K562 (cell line): Measurements from ENCODE around the gene ZNF562. TPM values are rescaled to one million over a fixed set of nuclear protein-coding genes. Genes with fewer than 3 reads are reported as not detected.
A peak's percentile ranks its signal among the peaks of the same experiment; 100 is the strongest.

Experiments
- ATAC-seq: fragments of 200-7000 bp; cut with Tn5 transposase; 3 replicates; pipeline ENCODE4 v1.9.1; 2020; ENCODE audit warnings: moderate library complexity
- BruUV-seq: library from RNA; stranded (reverse); fragments of 400-500 nt; replicated peaks from 2 replicates; lab custom pipeline; 2021; lab: Mats Ljungman, UMichigan
- CTCF ChIA-PET: fragments of 300-600 bp; formaldehyde crosslinking; extraction: SDS; loops from one replicate; lab custom pipeline; 2021; ENCODE audit warnings: low intra/inter-chr PET ratio; lab: Yijun Ruan, JAX
- POLR2A ChIA-PET: fragments of 300-600, 350-650 bp; sonication (Branson Sonifier 250); formaldehyde crosslinking; extraction: SDS; loops from one replicate; lab custom pipeline; 2021; ENCODE audit warnings: antibody characterized with exemption, inconsistent platforms; lab: Yijun Ruan, JAX
- DNase-seq, 4 experiments: peaks; one replicate each; pipeline versions ENCODE4 v3.0.0 to v3.0.0-alpha.2; 2011 to 2018; ENCODE audit warnings: low spot score in 3 of 4, mixed read lengths in 3 of 4; ENCODE audit errors: extremely low read depth in 1 of 4
- FAIRE-seq: peaks from 2 replicates; lab custom pipeline; 2011; peaks lifted over from hg19 to GRCh38; lab: Jason Lieb, UNC
- H2AFZ ChIP-seq: 2 replicates; pipeline ENCODE4 v1.6.0; 2011; ENCODE audit warnings: low read depth, low read length, control low read depth, inconsistent platforms
- H3K27ac ChIP-seq: fragments of 200-600 bp; 3 replicates; pipeline ENCODE4 v1.8.0; 2011; ENCODE audit warnings: low read depth, mild to moderate bottlenecking, control low read depth, inconsistent platforms, low read length, moderate library complexity, mixed read lengths; ENCODE audit errors: extremely low read depth
- H3K27me3 ChIP-seq, 2 experiments: fragments of 300-600 bp in 1 of 2; 2 replicates in 1 of 2; 3 replicates in 1 of 2; pipeline versions ENCODE4 v1.6.0 to v1.8.0; 2011; ENCODE audit warnings: inconsistent platforms in 2 of 2, low read length in 2 of 2, mild to moderate bottlenecking in 1 of 2, mixed read lengths in 1 of 2, moderate library complexity in 1 of 2; ENCODE audit not compliant: control insufficient read depth in 2 of 2, insufficient read depth in 2 of 2
- H3K36me3 ChIP-seq: fragments of 300-600 bp; 3 replicates; pipeline ENCODE4 v1.8.0; 2011; ENCODE audit warnings: mild to moderate bottlenecking, low read length, inconsistent platforms; ENCODE audit not compliant: control insufficient read depth, insufficient read depth
- H3K4me1 ChIP-seq, 2 experiments: fragments of 200-600 bp in 1 of 2; replicated peaks in 1 of 2; 2 replicates in 1 of 2; 3 replicates in 1 of 2; pipeline versions ENCODE4 v1.5.1 to v1.8.0; 2011; ENCODE audit warnings: inconsistent platforms in 2 of 2, low read length in 2 of 2, mild to moderate bottlenecking in 1 of 2, mixed read lengths in 1 of 2, moderate library complexity in 1 of 2; ENCODE audit not compliant: control insufficient read depth in 2 of 2, insufficient read depth in 2 of 2
- H3K4me2 ChIP-seq: 2 replicates; pipeline ENCODE4 v1.6.1; 2011; ENCODE audit warnings: low read length, control low read depth, inconsistent platforms, mixed read lengths; ENCODE audit not compliant: insufficient read depth
- H3K4me3 ChIP-seq: fragments of 200-600 bp; sonication (generic), shearing (Covaris generic); 2 replicates; pipeline ENCODE4 v1.5.1; 2016; ENCODE audit warnings: control low read depth, inconsistent platforms
- H3K79me2 ChIP-seq: fragments of 200-600 bp; 3 replicates; pipeline ENCODE4 v1.8.0; 2011; ENCODE audit warnings: low read length, inconsistent platforms; ENCODE audit not compliant: control insufficient read depth, insufficient read depth
- H3K9ac ChIP-seq, 2 experiments: 2 replicates each; pipeline versions ENCODE4 v1.6.0 to v1.6.1; 2011; ENCODE audit warnings: low read depth in 2 of 2, low read length in 2 of 2, control low read depth in 1 of 2, inconsistent platforms in 1 of 2, mild to moderate bottlenecking in 1 of 2, mixed read lengths in 1 of 2; ENCODE audit not compliant: insufficient read depth in 1 of 2
- H3K9me1 ChIP-seq: one replicate; pipeline ENCODE4 v1.6.0; 2011; ENCODE audit warnings: inconsistent platforms, mild to moderate bottlenecking, low read length, moderate library complexity; ENCODE audit not compliant: control insufficient read depth, insufficient read depth
- H3K9me3 ChIP-seq: replicated peaks from 2 replicates; pipeline ENCODE4 v1.5.1; 2011; ENCODE audit warnings: low read depth, low read length, inconsistent platforms; ENCODE audit not compliant: control insufficient read depth, insufficient read depth
- H4K20me1 ChIP-seq: replicated peaks from 2 replicates; pipeline ENCODE4 v1.6.1; 2011; ENCODE audit warnings: low read length, inconsistent platforms, mixed read lengths; ENCODE audit not compliant: control insufficient read depth, insufficient read depth
- FOXA3 ChIP-seq, 2 experiments: fragments of 450-650 bp in 1 of 2; sonication (generic) in 1 of 2; formaldehyde crosslinking; IDR thresholded peaks in 1 of 2; conservative IDR thresholded peaks in 1 of 2; 2 replicates each; pipeline versions ENCODE4 v1.4.0 to v1.8.0; 2020 to 2022; ENCODE audit warnings: mild to moderate bottlenecking in 2 of 2, missing genetic modification reagents in 1 of 2
- MCM7 ChIP-seq, 2 experiments: fragments of 450-650 bp; IDR thresholded peaks; 2 replicates each; pipeline ENCODE4 v1.6.1; 2016 to 2018
- SMARCA4 ChIP-seq: fragments of 450-650 bp; IDR thresholded peaks from 2 replicates; pipeline ENCODE4 v1.6.1; 2016
- TRIM24 ChIP-seq, 2 experiments: fragments of 450-650 bp; IDR thresholded peaks; 2 replicates each; pipeline ENCODE4 v1.6.1; 2016
- ZNF644 ChIP-seq: fragments of 200-800 bp; sonication (Bioruptor generic); IDR thresholded peaks from 2 replicates; pipeline ENCODE4 v1.6.1; 2016; ENCODE audit warnings: low read depth, missing genetic modification characterization, missing compliant biosample characterization
- WGBS: fragments of 100-300 bp; shearing (Covaris generic); methylation state at CpG from one replicate; pipeline ENCODE4 v1.1.6; 2016; ENCODE audit warnings: low coverage, mixed read lengths; ENCODE audit not compliant: insufficient coverage; ENCODE audit errors: missing lambda C conversion rate; 5-methylcytosine and 5-hydroxymethylcytosine counted together
- in situ Hi-C: fragments of 300-500 bp; cut with MboI; formaldehyde crosslinking; loops from 4 replicates; pipeline ENCODE4 v1.15.0; 2018; ENCODE audit warnings: inconsistent platforms, mixed read lengths
- intact Hi-C: fragments of 100-400 bp; cut with micrococcal nuclease; formaldehyde crosslinking; loops from 2 replicates; pipeline ENCODE4 v1.14.2; 2022
- polyA plus RNA-seq, 8 experiments: library from polyadenylated mRNA; depleted of rRNA in 4 of 8; stranded (reverse) in 5 of 8; unstranded in 3 of 8; fragments of >200 nt; fragmentation: Nextera tagmentation in 2 of 8; fragmentation: Illumina TruSeq in 1 of 8; extraction: Ambion mirVana in 2 of 8; extraction: Trizol in 1 of 8; gene quantifications; 2 replicates each; pipeline versions ENCODE4 v1.2.1 to v1.2.3, GENCODE V29; 2011 to 2014; ENCODE audit warnings: inconsistent platforms in 1 of 8, missing spikeins in 1 of 8
- total RNA-seq, 7 experiments: library from RNA; depleted of rRNA in 6 of 7; stranded (reverse); fragments of >200 nt in 6 of 7; fragmentation: Illumina TruSeq in 2 of 7; extraction: Trizol in 2 of 7; gene quantifications; 2 replicates each; pipeline versions ENCODE4 v1.2.1 to v1.2.3, GENCODE V29; 2011 to 2021; ENCODE audit warnings: low replicate concordance in 1 of 7
- TF ChIP-seq, protein P1 (sequence below): fragments of 450-650 bp; formaldehyde crosslinking; IDR thresholded peaks from 2 replicates; pipeline ENCODE4 v1.4.0; 2022; ENCODE audit warnings: missing genetic modification characterization
- TF ChIP-seq, protein P2 (sequence below): sonication (generic); formaldehyde crosslinking; IDR thresholded peaks from 2 replicates; pipeline ENCODE4 v1.8.0; 2023; ENCODE audit warnings: mild to moderate bottlenecking, missing genetic modification reagents

ZNF562 gene
- total and polyA plus RNA-seq, 9 of the 15 experiments (the other 6 are each of a cell fraction or from before 2014, with no cell fraction given) = 11.8 to 46.9 (median 20.8) TPM

DNA sequence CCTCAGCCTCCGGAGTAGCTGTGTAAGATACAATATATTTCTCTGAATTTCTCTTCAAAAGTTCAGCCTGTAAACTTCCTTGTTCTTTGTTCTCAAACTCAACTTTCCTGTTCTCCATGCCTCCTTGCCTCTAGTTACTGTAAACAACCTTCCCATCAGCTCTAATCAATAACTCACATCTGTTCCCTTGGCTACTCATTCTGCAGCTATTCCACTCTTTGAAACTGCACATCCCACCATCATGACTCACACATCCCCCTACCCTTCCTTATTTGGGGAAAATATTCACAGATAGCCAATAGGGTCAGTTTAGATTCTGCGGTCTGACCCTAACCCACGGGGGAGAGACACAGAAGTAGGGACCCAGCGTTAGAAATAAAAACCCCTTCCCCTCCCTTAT, 2.0 kb downstream of the ZNF562 start (continued):
- 0 out of 4 replicates have a peak, but pooled peaks of 1 of the 2 experiments have one; percentile 61 for TF ChIP-seq FOXA3 (CRISPR knock-in tag; conservative IDR thresholded peaks at IDR 0.05 in 1 of 2, IDR thresholded peaks at IDR 0.05 in 1 of 2)
- TF ChIP-seq MCM7 (IDR thresholded peaks at IDR 0.05) = no peak
- no peak for TF ChIP-seq SMARCA4
- TF ChIP-seq, protein P1, sequence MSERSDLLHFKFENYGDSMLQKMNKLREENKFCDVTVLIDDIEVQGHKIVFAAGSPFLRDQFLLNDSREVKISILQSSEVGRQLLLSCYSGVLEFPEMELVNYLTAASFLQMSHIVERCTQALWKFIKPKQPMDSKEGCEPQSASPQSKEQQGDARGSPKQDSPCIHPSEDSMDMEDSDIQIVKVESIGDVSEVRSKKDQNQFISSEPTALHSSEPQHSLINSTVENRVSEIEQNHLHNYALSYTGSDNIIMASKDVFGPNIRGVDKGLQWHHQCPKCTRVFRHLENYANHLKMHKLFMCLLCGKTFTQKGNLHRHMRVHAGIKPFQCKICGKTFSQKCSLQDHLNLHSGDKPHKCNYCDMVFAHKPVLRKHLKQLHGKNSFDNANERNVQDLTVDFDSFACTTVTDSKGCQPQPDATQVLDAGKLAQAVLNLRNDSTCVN (CRISPR knock-in tag) = no peak
- TF ChIP-seq TRIM24 (IDR thresholded peaks at IDR 0.05) = 0 out of 4 replicates have a peak, but pooled peaks of 1 of the 2 experiments have one; percentile 35
- no peak for TF ChIP-seq ZNF644 (tag)
- TF ChIP-seq, all 486 proteins: peak for 5

DNA sequence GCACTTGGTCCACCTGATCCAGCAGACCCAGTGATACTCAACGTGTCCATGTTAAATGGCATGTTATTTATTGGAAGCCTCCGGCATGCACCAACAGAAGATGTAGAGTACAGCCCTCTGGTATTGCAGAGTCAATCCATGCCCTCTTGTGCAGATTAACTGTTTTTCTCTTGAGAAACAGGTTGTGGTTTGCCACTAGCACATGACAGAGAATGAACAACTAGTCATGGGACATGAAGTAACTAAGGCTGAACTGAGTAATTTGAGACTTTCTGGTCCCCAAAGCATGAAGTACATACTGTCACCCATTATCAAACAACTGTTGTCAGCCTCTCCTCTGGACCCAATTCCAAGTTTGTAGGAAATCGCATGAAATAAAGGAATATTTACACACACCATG, 3.2 kb downstream of the ZNF562 start:
- H3K9me1 ChIP-seq = no peaks in the 10 kb centered on the region
- WGBS = 93% methylated on average over 3 of the region's 3 CpGs
- no peak overlapping the region for H3K4me3 ChIP-seq
- ATAC-seq (no peak), FAIRE-seq (no peak), DNase-seq (no peak)
- H3K36me3 ChIP-seq = peaks cover 62% of the 10 kb centered on the region
- H3K27me3 ChIP-seq = no peaks in the 10 kb centered on the region
- no peaks in the 10 kb centered on the region for H4K20me1 ChIP-seq
- H3K9ac ChIP-seq = no peak overlapping the region
- no peak overlapping the region for H2AFZ ChIP-seq
- in situ Hi-C loops = no loop called here
- no peak overlapping the region for H3K27ac ChIP-seq
- no peak overlapping the region for H3K4me2 ChIP-seq
- POLR2A ChIA-PET = no interaction called here
- no TSS peak for BruUV-seq
- intact Hi-C loops = no loop called here
- TF ChIP-seq, protein P2, sequence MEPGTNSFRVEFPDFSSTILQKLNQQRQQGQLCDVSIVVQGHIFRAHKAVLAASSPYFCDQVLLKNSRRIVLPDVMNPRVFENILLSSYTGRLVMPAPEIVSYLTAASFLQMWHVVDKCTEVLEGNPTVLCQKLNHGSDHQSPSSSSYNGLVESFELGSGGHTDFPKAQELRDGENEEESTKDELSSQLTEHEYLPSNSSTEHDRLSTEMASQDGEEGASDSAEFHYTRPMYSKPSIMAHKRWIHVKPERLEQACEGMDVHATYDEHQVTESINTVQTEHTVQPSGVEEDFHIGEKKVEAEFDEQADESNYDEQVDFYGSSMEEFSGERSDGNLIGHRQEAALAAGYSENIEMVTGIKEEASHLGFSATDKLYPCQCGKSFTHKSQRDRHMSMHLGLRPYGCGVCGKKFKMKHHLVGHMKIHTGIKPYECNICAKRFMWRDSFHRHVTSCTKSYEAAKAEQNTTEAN = no peak
- peaks cover 18% of the 10 kb centered on the region for H3K9me3 ChIP-seq
- H3K4me1 ChIP-seq = peaks cover 3 to 7% of the 10 kb centered on the region in 2 experiments; a peak in 3 of 5 replicates
- peaks cover 84% of the 10 kb centered on the region for H3K79me2 ChIP-seq
- CTCF ChIA-PET = interaction anchor here (0.6 kb wide), 1 partner anchor 121 kb away, joined by 4 read pairs; no protein-coding TSS in a partner anchor
